BE2C (cell line): Measurements from ENCODE around the gene OVCA2.

Experiments used
- DNase-seq: peaks from one replicate; pipeline ENCODE4 v3.0.0-alpha.2; 2020
- H3K27me3 ChIP-seq: fragments of 250-450 bp; sonication (Bioruptor Pico); 2 replicates; pipeline ENCODE4 v1.5.1; 2020; ENCODE audit warnings: mild to moderate bottlenecking
- H3K36me3 ChIP-seq: fragments of 250-450 bp; sonication (Bioruptor Pico); 2 replicates; pipeline ENCODE4 v1.5.1; 2020; ENCODE audit warnings: mild to moderate bottlenecking
- H3K4me1 ChIP-seq: fragments of 250-450 bp; sonication (Bioruptor Pico); 2 replicates; pipeline ENCODE4 v1.5.1; 2020
- H3K4me3 ChIP-seq: 2 replicates; pipeline ENCODE4 v1.5.1; 2011; ENCODE audit warnings: low read depth, low read length
- H3K9me3 ChIP-seq: fragments of 250-450 bp; sonication (Bioruptor Pico); 2 replicates; pipeline ENCODE4 v1.5.1; 2020
- CTCF ChIP-seq: IDR thresholded peaks from 2 replicates; pipeline ENCODE4 v1.5.1; 2012; ENCODE audit warnings: mild to moderate bottlenecking, low read depth, low read length

The OVCA2 gene

GRCh38 chr17:2084036-2084765, 42.4 kb downstream of the OVCA2 start:
- Histone ChIP-seq H3K4me1 (peaks cover 23% of the 10 kb centered on the region), H3K27me3 (no peaks in the 10 kb centered on the region), H3K9me3 (no peaks in the 10 kb centered on the region), H3K4me3 (no peak overlapping the region), H3K36me3 (no peaks in the 10 kb centered on the region)
- DNase-seq, result peak; percentile 41
- no peak for TF ChIP-seq CTCF

- H3K9me3 ChIP-seq, result no peaks in the 10 kb centered on the region
- peak; percentile 39 for DNase-seq
- H3K36me3 ChIP-seq, result no peaks in the 10 kb centered on the region
- peaks cover 23% of the 10 kb centered on the region for H3K4me1 ChIP-seq
- no peaks in the 10 kb centered on the region for H3K27me3 ChIP-seq
- no peak for TF ChIP-seq CTCF
- no peak overlapping the region for H3K4me3 ChIP-seq
Observed at GRCh38 chr17:2084766-2085647, 43.2 kb downstream of the OVCA2 start.

GRCh38 chr17:2085648-2085949, 43.8 kb downstream of the OVCA2 start:
- peaks cover 23% of the 10 kb centered on the region for H3K4me1 ChIP-seq
- no peak for DNase-seq
- no peak for TF ChIP-seq CTCF

GRCh38 chr17:2086306-2086705, 44.5 kb downstream of the OVCA2 start:
- DNase-seq, result no peak
- TF ChIP-seq CTCF, result no peak
- no peak overlapping the region for H3K4me3 ChIP-seq
- H3K4me1 ChIP-seq, result peaks cover 23% of the 10 kb centered on the region
- H3K36me3 ChIP-seq, result no peaks in the 10 kb centered on the region
- no peaks in the 10 kb centered on the region for H3K27me3 ChIP-seq
- H3K9me3 ChIP-seq, result no peaks in the 10 kb centered on the region

More at GRCh38 chr17:2085648-2085949, 43.8 kb downstream of the OVCA2 start:
- no peak overlapping the region for H3K4me3 ChIP-seq
- no peaks in the 10 kb centered on the region for H3K36me3 ChIP-seq
- H3K27me3 ChIP-seq, result no peaks in the 10 kb centered on the region
- H3K9me3 ChIP-seq, result no peaks in the 10 kb centered on the region

GRCh38 chr17:2087597-2088211, 45.9 kb downstream of the OVCA2 start:
- no peak for DNase-seq
- TF ChIP-seq CTCF, result no peak
- no peak overlapping the region for H3K4me3 ChIP-seq
- H3K9me3 ChIP-seq, result no peaks in the 10 kb centered on the region
- H3K36me3 ChIP-seq, result no peaks in the 10 kb centered on the region
- peaks cover 19% of the 10 kb centered on the region for H3K4me1 ChIP-seq
- H3K27me3 ChIP-seq, result no peaks in the 10 kb centered on the region
